ENCODE measurements around the gene LMF1. TPM values are rescaled to one million over a fixed set of nuclear protein-coding genes. Genes with fewer than 3 reads are reported as not detected.
"Not testable (repeated sequence)": the region's sequence is repeated elsewhere in the genome, so short reads cannot be mapped to it uniquely, and the experiment has no call there.

Gene LMF1
- total and polyA plus RNA-seq, 7 experiments from 2014 or later: 10.6 to 63.1 (median 41.3) TPM

DNA sequence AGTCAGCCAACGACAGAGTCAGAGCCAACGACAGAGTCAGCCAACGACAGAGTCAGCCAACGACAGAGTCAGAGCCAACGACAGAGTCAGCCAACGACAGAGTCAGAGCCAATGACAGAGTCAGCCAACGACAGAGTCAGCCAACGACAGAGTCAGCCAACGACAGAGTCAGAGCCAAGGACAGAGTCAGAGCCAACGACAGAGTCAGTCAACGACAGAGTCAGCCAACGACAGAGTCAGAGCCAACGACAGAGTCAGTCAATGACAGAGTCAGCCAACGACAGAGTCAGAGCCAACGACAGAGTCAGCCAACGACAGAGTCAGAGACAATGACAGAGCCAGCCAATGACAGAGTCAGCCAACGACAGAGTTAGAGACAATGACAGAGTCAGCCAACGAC lies 22.0 kb downstream of the LMF1 start:
- Mint-ChIP-seq H3K36me3 (peaks cover 7 to 56% (median 20%) of the 10 kb centered on the region in 5 donors), H3K9me3 (peaks cover 0 to 11% (median 2%) of the 10 kb centered on the region in 11 donors)
- H3K4me1 ChIP-seq (ENCODE audit: control insufficient read depth in 2 of 2, insufficient read depth in 2 of 2, low read length in 2 of 2); H3K27me3 ChIP-seq (ENCODE audit: control insufficient read depth in 2 of 2, insufficient read depth in 2 of 2, low read length in 2 of 2); H3K27ac ChIP-seq (ENCODE audit: low read depth, low read length); H3K27ac Mint-ChIP-seq; DNase-seq; H3K4me3 ChIP-seq (ENCODE audit: low read length); H3K27me3 Mint-ChIP-seq; H3K4me3 Mint-ChIP-seq; CTCF ChIA-PET; H3K4me1 Mint-ChIP-seq; intact Hi-C loops (cut with micrococcal nuclease); H3K9me3 ChIP-seq (ENCODE audit: control insufficient read depth in 2 of 3, low read length in 3 of 3); ATAC-seq; POLR2A ChIA-PET: not testable (repeated sequence)
- H3K36me3 ChIP-seq (ENCODE audit: control insufficient read depth in 2 of 3, insufficient read depth in 3 of 3, low read length in 3 of 3): peaks cover 0 to 47% (median 18%) of the 10 kb centered on the region in 3 experiments

- DNase-seq; H3K9me3 ChIP-seq (ENCODE audit: control insufficient read depth in 2 of 3, low read length in 3 of 3); H3K27ac ChIP-seq (ENCODE audit: low read depth, low read length); H3K4me1 ChIP-seq (ENCODE audit: control insufficient read depth in 2 of 2, insufficient read depth in 2 of 2, low read length in 2 of 2); POLR2A ChIA-PET; H3K4me3 ChIP-seq (ENCODE audit: low read length); H3K4me3 Mint-ChIP-seq; H3K27me3 Mint-ChIP-seq; H3K27ac Mint-ChIP-seq; H3K27me3 ChIP-seq (ENCODE audit: control insufficient read depth in 2 of 2, insufficient read depth in 2 of 2, low read length in 2 of 2); H3K4me1 Mint-ChIP-seq; ATAC-seq; intact Hi-C loops (cut with micrococcal nuclease); CTCF ChIA-PET: not testable (repeated sequence)
- H3K36me3 ChIP-seq (ENCODE audit: control insufficient read depth in 2 of 3, insufficient read depth in 3 of 3, low read length in 3 of 3): peaks cover 0 to 49% (median 18%) of the 10 kb centered on the region in 3 experiments
- peaks cover 9 to 59% (median 23%) of the 10 kb centered on the region in 5 donors for H3K36me3 Mint-ChIP-seq
- peaks cover 0 to 16% (median 5%) of the 10 kb centered on the region in 11 donors for H3K9me3 Mint-ChIP-seq
Measured at GRCh38 chr16:947922-948303, 22.9 kb downstream of the LMF1 start.

GRCh38 chr16:947255-947921 lies 23.4 kb downstream of the LMF1 start:
- Histone ChIP-seq H3K27me3 (ENCODE audit: control insufficient read depth in 2 of 2, insufficient read depth in 2 of 2, low read length in 2 of 2) (no peaks in the 10 kb centered on the region), H3K36me3 (ENCODE audit: control insufficient read depth in 2 of 3, insufficient read depth in 3 of 3, low read length in 3 of 3) (peaks cover 0 to 49% (median 18%) of the 10 kb centered on the region in 3 experiments), H3K27ac (ENCODE audit: low read depth, low read length) (no peak overlapping the region), H3K4me1 (ENCODE audit: control insufficient read depth in 2 of 2, insufficient read depth in 2 of 2, low read length in 2 of 2) (no peaks in the 10 kb centered on the region), H3K9me3 (ENCODE audit: control insufficient read depth in 2 of 3, low read length in 3 of 3) (peaks cover 0 to 6% (median 0%) of the 10 kb centered on the region in 3 experiments), H3K4me3 (ENCODE audit: low read length) (no peak overlapping the region)
- Mint-ChIP-seq H3K4me3 (no peak overlapping the region), H3K9me3 (peaks cover 0 to 21% (median 10%) of the 10 kb centered on the region in 11 donors), H3K27me3 (no peaks in the 10 kb centered on the region), H3K36me3 (peaks cover 9 to 62% (median 29%) of the 10 kb centered on the region in 5 donors), H3K4me1 (peaks cover 0 to 10% (median 5%) of the 10 kb centered on the region in 7 donors), H3K27ac (no peak overlapping the region)
- ATAC-seq (no peak), DNase-seq (no peak)
- ChIA-PET POLR2A (no interaction called here), CTCF (no interaction called here)
- intact Hi-C loops (cut with micrococcal nuclease): no loop called here

GRCh38 chr16:946048-946395 lies 24.8 kb downstream of the LMF1 start:
- CTCF ChIA-PET: no interaction called here
- no peak overlapping the region for H3K27ac Mint-ChIP-seq
- DNase-seq: no peak
- H3K36me3 Mint-ChIP-seq: peaks cover 9 to 67% (median 38%) of the 10 kb centered on the region in 5 donors
- H3K9me3 Mint-ChIP-seq: peaks cover 0 to 33% (median 21%) of the 10 kb centered on the region in 11 donors
- H3K4me3 Mint-ChIP-seq: no peak overlapping the region
- Histone ChIP-seq H3K27me3 (ENCODE audit: control insufficient read depth in 2 of 2, insufficient read depth in 2 of 2, low read length in 2 of 2) (no peaks in the 10 kb centered on the region), H3K4me3 (ENCODE audit: low read length) (no peak overlapping the region), H3K27ac (ENCODE audit: low read depth, low read length) (no peak overlapping the region), H3K4me1 (ENCODE audit: control insufficient read depth in 2 of 2, insufficient read depth in 2 of 2, low read length in 2 of 2) (no peaks in the 10 kb centered on the region), H3K9me3 (ENCODE audit: control insufficient read depth in 2 of 3, low read length in 3 of 3) (peaks cover 0 to 18% (median 0%) of the 10 kb centered on the region in 3 experiments), H3K36me3 (ENCODE audit: control insufficient read depth in 2 of 3, insufficient read depth in 3 of 3, low read length in 3 of 3) (peaks cover 0 to 47% (median 9%) of the 10 kb centered on the region in 3 experiments)
- POLR2A ChIA-PET: no interaction called here
- peaks cover 0 to 7% (median 0%) of the 10 kb centered on the region in 7 donors for H3K4me1 Mint-ChIP-seq
- H3K27me3 Mint-ChIP-seq: no peaks in the 10 kb centered on the region
- ATAC-seq: no peak
- intact Hi-C loops (cut with micrococcal nuclease): no loop called here

- H3K4me1 ChIP-seq (ENCODE audit: control insufficient read depth in 2 of 2, insufficient read depth in 2 of 2, low read length in 2 of 2): no peaks in the 10 kb centered on the region
- DNase-seq: no peak
- Mint-ChIP-seq H3K4me3 (no peak overlapping the region), H3K27ac (no peak overlapping the region), H3K36me3 (peaks cover 11 to 72% (median 42%) of the 10 kb centered on the region in 5 donors), H3K9me3 (peaks cover 0 to 38% (median 21%) of the 10 kb centered on the region in 11 donors), H3K27me3 (no peaks in the 10 kb centered on the region), H3K4me1 (peaks cover 0 to 7% (median 0%) of the 10 kb centered on the region in 7 donors)
- no peak overlapping the region for H3K4me3 ChIP-seq (ENCODE audit: low read length)
- H3K27ac ChIP-seq (ENCODE audit: low read depth, low read length): no peak overlapping the region
- ChIA-PET CTCF (no interaction called here), POLR2A (no interaction called here)
- H3K27me3 ChIP-seq (ENCODE audit: control insufficient read depth in 2 of 2, insufficient read depth in 2 of 2, low read length in 2 of 2): no peaks in the 10 kb centered on the region
- peaks cover 0 to 18% (median 0%) of the 10 kb centered on the region in 3 experiments for H3K9me3 ChIP-seq (ENCODE audit: control insufficient read depth in 2 of 3, low read length in 3 of 3)
- peaks cover 0 to 47% (median 9%) of the 10 kb centered on the region in 3 experiments for H3K36me3 ChIP-seq (ENCODE audit: control insufficient read depth in 2 of 3, insufficient read depth in 3 of 3, low read length in 3 of 3)
- no peak for ATAC-seq
- intact Hi-C loops (cut with micrococcal nuclease): no loop called here
Measured at GRCh38 chr16:945271-946047, 25.3 kb downstream of the LMF1 start.

- ChIA-PET POLR2A (no interaction called here), CTCF (no interaction called here)
- no peaks in the 10 kb centered on the region for H3K27me3 Mint-ChIP-seq
- no peak overlapping the region for H3K27ac ChIP-seq (ENCODE audit: low read depth, low read length)
- peaks cover 0 to 13% (median 0%) of the 10 kb centered on the region in 7 donors for H3K4me1 Mint-ChIP-seq
- DNase-seq: no peak
- H3K4me3 ChIP-seq (ENCODE audit: low read length): no peak overlapping the region
- peak overlapping the region in 1 of 10 donors; percentile 58 for H3K4me3 Mint-ChIP-seq
- H3K36me3 ChIP-seq (ENCODE audit: control insufficient read depth in 2 of 3, insufficient read depth in 3 of 3, low read length in 3 of 3): peaks cover 0 to 61% (median 9%) of the 10 kb centered on the region in 3 experiments
- peaks cover 0 to 39% (median 21%) of the 10 kb centered on the region in 11 donors for H3K9me3 Mint-ChIP-seq
- H3K4me1 ChIP-seq (ENCODE audit: control insufficient read depth in 2 of 2, insufficient read depth in 2 of 2, low read length in 2 of 2): no peaks in the 10 kb centered on the region
- no peak for ATAC-seq
- peaks cover 0 to 18% (median 0%) of the 10 kb centered on the region in 3 experiments for H3K9me3 ChIP-seq (ENCODE audit: control insufficient read depth in 2 of 3, low read length in 3 of 3)
- H3K27me3 ChIP-seq (ENCODE audit: control insufficient read depth in 2 of 2, insufficient read depth in 2 of 2, low read length in 2 of 2): no peaks in the 10 kb centered on the region
- peaks cover 11 to 85% (median 42%) of the 10 kb centered on the region in 5 donors for H3K36me3 Mint-ChIP-seq
- intact Hi-C loops (cut with micrococcal nuclease): no loop called here
- peak overlapping the region in 1 of 9 donors; percentile 72 for H3K27ac Mint-ChIP-seq
Measured at GRCh38 chr16:943971-944370, 26.8 kb downstream of the LMF1 start.

Data from naive thymus-derived CD4-positive, alpha-beta T cell (primary cell).